Liver (tissue), 3 donors: Measurements from ENCODE around the gene TMEM273.

Experiments used
- CTCF ChIP-seq: fragments of 150-350 bp; IDR thresholded peaks from 2 replicates; pipeline ENCODE4 v1.5.1; 2017; ENCODE audit warnings: improper control_type of control experiment, low read depth, low read length; ENCODE audit not compliant: missing input control
- GABPA ChIP-seq, 2 donors: IDR thresholded peaks in 1 of 2; conservative IDR thresholded peaks in 1 of 2; 2 replicates each; pipeline ENCODE4 v1.6.1; 2016; ENCODE audit warnings: antibody characterized with exemption in 2 of 2, mild to moderate bottlenecking in 1 of 2, moderate library complexity in 1 of 2
- JUND ChIP-seq, 2 donors: IDR thresholded peaks; 2 replicates each; pipeline ENCODE4 v1.6.1; 2016; ENCODE audit warnings: antibody characterized with exemption in 2 of 2
- MAX ChIP-seq: IDR thresholded peaks from 2 replicates; pipeline ENCODE4 v1.6.1; 2016; ENCODE audit warnings: antibody characterized with exemption
- NR2F2 ChIP-seq: IDR thresholded peaks from 2 replicates; pipeline ENCODE4 v1.6.1; 2016; ENCODE audit warnings: antibody characterized with exemption
- RAD21 ChIP-seq, 2 donors: IDR thresholded peaks; 2 replicates each; pipeline ENCODE4 v1.6.1; 2016; ENCODE audit warnings: antibody characterized with exemption in 2 of 2, mild to moderate bottlenecking in 2 of 2
- REST ChIP-seq: IDR thresholded peaks from 2 replicates; pipeline ENCODE4 v1.6.1; 2016; ENCODE audit warnings: antibody characterized with exemption, mild to moderate bottlenecking
- RXRA ChIP-seq, 2 donors: IDR thresholded peaks; 2 replicates each; pipeline ENCODE4 v1.6.1; 2017 to 2018; ENCODE audit warnings: antibody characterized with exemption in 2 of 2, mild to moderate bottlenecking in 1 of 2
- SP1 ChIP-seq: IDR thresholded peaks from 2 replicates; pipeline ENCODE4 v1.6.1; 2018; ENCODE audit warnings: antibody characterized with exemption, mild to moderate bottlenecking
- TAF1 ChIP-seq: conservative IDR thresholded peaks from 2 replicates; pipeline ENCODE4 v1.6.1; 2016; ENCODE audit warnings: antibody characterized with exemption, mild to moderate bottlenecking
- YY1 ChIP-seq: IDR thresholded peaks from 2 replicates; pipeline ENCODE4 v1.6.1; 2016; ENCODE audit warnings: antibody characterized with exemption, mild to moderate bottlenecking
- ZBTB33 ChIP-seq: IDR thresholded peaks from 2 replicates; pipeline ENCODE4 v1.6.1; 2016; ENCODE audit warnings: antibody characterized with exemption
- donor health status: healthy.
- donor health status: healthy.

GRCh38 chr10:49123981-49124950 is 63.9 kb downstream of the TMEM273 start:
- TF ChIP-seq CTCF, result no peak
- TF ChIP-seq SP1, result no peak
- TF ChIP-seq MAX, result no peak
- TF ChIP-seq YY1, result no peak
- TF ChIP-seq TAF1, result no peak
- no peak for TF ChIP-seq RXRA (IDR thresholded peaks at IDR 0.05)
- TF ChIP-seq RAD21 (IDR thresholded peaks at IDR 0.05), result no peak
- TF ChIP-seq ZBTB33, result no peak
- no peak for TF ChIP-seq JUND (IDR thresholded peaks at IDR 0.05)
- no peak for TF ChIP-seq NR2F2
- no peak for TF ChIP-seq REST
- TF ChIP-seq GABPA (IDR thresholded peaks at IDR 0.05 in 1 of 2, conservative IDR thresholded peaks at IDR 0.05 in 1 of 2), result no peak
